GM21576 (cell line): ENCODE measurements around the gene DARS1.

Experiments
- ATAC-seq: cut with Tn5 transposase; IDR thresholded peaks from one replicate; pipeline ENCODE4 v1.9.1; 2021; ENCODE audit warnings: mild to moderate bottlenecking, moderate library complexity; ENCODE audit not compliant: unreplicated experiment

Gene DARS1

DNA sequence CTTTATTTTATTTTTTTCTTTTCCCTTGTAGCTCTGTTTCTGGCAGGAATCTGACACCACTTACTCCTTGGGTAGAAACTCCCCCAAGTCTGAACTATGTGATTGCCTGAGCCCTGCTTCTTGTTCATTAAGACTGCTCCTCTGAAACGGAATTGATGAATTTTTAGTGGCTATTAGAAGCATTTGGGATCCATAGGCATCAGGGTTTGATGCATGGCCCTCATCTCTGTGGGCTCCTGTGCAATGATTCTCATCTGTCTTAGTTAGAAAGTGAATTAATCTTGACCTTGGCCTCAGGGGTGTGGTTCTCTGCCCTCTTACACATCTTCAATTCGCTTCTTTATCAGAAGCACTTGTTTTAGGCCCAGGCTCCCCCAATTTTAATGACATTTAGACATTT lies 31.0 kb upstream of the DARS1 start:
- ATAC-seq, result no peak

DNA sequence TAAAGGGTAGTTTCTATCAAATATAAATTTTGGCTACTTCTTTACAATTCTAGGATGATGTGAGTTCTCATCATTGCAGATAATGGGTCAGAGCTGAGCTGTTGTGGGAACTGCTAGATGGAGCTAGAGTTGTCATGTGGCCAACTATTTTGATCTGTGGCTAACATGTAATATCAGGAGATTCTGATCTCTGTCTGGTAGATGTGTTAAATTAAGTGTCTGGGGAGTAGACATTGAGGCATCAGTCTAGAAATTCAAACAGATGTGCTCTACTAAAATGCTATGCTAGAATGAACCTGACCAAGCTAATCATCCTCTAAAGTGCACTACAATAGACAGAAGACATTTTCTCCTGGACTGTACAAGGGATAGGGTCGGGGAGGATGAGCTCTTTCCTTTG lies 30.3 kb upstream of the DARS1 start:
- no peak for ATAC-seq

DNA sequence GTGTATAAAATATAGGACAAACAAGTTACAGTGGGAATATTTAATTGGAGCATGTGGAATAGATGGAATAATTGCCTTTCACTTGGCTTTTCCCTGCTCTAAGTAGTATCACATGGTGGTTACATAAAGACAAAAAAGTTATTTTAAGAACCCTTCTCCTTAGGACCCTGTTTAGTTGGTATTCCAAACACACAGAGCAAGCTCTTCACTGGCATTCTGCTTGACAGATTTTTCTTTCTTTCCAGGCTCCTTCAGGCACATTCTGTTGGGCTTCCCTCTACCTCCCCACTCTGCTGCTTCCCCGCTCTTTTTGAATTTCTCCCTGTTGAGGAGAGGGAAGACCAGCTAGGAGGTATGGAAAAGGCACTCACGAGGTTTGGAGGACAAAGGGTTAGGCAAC lies 29.0 kb upstream of the DARS1 start:
- no peak for ATAC-seq

- no peak for ATAC-seq
These were observed 28.5 kb upstream of the DARS1 start for GRCh38 chr2:136013955-136014354.

- ATAC-seq, result no peak
These were observed 27.8 kb upstream of the DARS1 start for GRCh38 chr2:136013136-136013685.

DNA sequence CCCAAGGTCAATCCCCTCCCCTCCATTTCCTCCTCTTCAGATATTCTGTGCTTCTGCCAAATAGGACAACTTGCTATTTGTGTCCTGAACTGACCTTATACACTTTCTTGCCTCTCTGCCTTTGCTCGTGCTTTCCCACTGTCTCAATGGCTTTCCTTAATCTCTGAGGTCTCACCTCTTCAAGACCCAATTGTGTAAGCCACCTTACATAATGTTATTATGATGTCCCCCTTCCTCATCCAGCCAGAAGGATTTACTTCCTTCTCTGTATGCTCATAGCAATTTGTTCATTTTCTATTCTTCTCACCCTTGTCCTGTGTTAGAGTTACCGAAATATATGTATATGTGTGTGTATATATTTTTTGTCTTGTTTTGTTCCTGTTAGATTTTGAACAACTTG lies 26.9 kb upstream of the DARS1 start:
- no peak for ATAC-seq

DNA sequence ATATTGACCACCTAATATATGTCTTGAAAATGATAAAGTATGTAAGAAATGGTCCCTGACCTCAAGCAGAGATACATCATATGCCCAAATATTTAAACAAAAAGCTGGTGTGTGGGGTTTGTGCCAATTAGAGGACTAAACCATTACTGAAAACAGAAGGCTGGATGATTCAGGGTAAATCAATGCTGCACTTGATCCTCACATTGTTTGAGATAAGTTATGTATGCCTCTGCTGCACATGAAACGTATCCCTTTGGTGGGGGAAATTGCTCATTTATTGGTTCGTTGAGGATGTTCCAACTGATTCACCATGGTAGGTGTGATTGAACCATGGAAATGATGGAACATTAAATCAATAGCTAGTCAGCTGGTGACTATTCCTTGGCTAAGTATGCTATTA lies 24.7 kb upstream of the DARS1 start:
- ATAC-seq, result no peak

GRCh38 chr2:136008205-136008865 lies 22.9 kb upstream of the DARS1 start:
- ATAC-seq, result no peak

- ATAC-seq, result no peak
These were observed 21.2 kb upstream of the DARS1 start for GRCh38 chr2:136006658-136007057.

DNA sequence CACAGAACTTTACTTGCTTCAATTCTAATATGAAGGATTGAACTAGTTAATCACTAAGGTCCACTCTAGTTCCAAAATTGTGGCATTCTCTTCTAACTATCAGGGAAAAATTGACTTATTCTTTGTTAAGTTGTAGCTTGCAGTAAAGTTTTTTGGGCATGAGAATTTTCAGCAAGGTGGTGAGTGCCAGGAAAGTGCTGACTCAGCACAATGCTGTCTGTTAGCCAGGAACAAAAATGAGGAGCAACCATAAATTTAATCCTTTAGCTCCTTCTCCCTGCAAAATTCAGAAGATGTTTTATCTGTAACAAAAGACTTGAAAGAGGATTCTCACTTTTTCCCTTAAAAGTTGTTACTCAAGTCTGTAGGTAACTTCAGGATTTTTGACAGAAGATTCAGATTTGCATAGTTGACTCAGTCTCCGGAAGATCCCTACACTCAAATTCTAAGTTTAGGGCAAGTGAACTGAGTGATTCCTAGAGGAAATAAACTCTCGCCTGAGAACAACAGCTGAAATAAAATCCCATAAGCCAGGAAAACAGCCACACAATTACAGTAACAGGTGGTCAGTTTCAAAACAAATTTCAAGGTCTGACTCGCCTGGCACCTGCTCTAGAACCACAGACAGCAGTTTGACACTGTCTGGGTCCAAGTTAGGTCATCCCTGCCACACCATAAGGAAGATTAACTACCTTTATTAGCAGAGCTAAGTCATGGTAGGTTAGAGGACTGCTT lies 20.2 kb upstream of the DARS1 start:
- ATAC-seq, result no peak

DNA sequence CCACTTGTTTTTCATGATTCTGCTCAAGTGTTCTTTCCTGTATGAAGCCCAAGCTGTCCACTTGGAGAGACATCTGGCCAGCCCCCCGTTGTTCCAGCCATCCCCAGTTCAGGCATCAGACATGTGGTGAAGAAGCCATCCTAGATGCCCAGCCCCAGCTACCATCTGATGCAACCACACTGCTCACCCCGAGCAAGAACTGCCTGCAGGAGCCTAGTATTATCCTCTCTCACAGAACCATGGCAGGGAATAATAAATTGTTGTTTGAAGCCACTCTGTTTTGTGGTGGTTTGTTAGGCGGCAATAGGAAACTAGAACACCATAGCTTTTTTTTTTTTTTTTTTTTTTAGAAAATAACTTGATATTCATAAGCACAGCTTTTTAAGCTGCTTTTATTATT lies 19.5 kb upstream of the DARS1 start:
- no peak for ATAC-seq

DNA sequence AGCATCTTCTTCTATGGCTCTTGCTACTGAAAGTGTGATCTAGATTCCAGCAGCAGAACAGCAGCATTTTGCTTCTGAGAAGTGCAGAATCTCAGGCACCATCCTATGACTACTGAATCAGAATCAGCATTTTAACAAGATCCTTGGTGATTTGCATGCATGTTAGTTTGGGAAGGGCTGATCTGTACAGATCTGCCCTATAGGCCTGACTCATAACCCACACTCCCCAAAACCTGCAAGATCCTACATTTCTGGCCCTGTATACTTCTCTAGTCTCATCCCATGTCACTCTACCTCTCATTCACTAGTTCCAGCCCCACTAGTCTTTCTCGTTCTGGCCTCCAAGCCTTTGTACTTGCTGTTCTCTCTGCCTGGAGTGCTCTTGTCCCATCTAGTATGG lies 15.7 kb upstream of the DARS1 start:
- ATAC-seq, result no peak

DNA sequence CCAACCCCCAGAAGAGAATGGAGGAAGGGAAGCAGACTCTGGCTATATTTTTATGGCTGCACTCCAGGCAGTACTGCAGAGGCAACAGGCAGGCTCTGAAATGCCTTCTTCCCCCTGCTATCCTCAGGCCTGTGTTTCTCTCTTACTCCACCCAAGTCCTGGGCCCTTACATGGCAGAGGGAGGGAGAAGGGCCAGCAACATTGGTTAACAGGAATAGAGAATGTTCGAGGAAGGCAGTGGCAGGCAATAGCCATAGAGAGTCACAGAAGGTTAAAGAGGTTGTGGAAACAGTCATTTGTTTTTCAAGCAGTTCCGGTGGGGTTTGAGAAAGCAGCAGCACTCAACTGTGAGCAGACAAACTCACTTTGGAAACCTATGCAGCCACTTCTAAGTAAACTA lies 15.1 kb upstream of the DARS1 start:
- no peak for ATAC-seq

- no peak for ATAC-seq
These were observed 14.5 kb upstream of the DARS1 start for GRCh38 chr2:135999899-136000298.

DNA sequence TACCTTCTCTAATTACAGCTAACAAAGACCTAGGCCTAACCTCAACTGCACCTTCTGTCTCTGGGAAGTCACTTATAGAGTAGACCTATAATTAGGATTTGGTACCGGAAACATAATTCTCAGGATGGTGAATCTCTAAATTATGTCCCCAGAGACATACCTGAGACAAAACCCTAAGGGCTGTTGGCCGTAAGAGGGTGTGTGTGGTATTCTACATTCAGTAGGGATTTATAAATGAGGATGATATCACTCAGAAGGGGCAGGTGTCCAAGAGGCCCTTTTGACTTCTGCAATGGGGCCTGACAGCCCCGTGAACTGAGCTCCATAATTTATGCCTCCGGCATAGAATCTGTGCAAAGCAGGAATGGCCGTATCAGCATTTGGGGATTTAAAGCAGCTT lies 13.5 kb upstream of the DARS1 start:
- no peak for ATAC-seq

DNA sequence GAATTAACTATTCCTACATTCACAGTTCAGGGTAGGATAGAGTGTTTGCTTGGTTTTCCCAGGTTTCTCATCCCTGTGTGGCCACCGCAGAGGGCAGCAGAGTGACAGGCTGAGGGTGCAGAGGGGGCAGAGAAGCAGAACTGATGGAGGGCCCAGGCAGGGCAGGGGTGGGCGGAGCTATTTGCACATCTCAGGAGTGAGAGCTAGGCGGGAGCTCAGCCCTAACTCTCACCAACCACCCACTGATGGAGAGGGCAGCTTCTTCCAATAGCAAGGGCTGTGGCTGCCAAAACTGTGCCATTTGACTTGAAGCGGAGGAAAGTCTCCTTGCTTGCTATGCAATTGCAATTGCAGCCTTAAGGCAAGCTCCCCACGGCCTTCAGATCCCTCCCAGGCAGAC lies 12.0 kb upstream of the DARS1 start:
- peak; percentile 66 for ATAC-seq

- no peak for ATAC-seq
These were observed 10.9 kb upstream of the DARS1 start for GRCh38 chr2:135996304-135996703.

- ATAC-seq, result no peak
These were observed 8.9 kb upstream of the DARS1 start for GRCh38 chr2:135994281-135994680.

GRCh38 chr2:135993421-135993820 lies 8.0 kb upstream of the DARS1 start:
- ATAC-seq, result no peak

DNA sequence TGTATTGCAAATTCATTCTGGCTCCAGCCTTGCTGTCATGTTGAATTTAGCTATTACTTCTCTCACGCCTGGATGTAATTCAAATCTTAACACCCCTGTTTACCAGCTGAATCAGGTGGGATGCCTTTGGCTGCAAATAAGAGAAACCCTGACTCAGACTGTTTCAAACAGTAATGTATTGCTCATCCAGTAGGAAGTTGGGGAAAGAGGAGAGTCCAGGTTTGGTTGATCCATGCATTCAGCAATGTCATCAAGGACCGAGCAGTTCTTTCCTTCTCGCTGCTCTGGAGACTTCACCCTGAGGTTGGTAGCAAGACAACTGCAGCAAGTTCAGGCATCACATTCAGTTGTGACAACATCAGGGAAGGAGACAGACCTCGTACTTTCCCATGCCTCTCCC lies 6.4 kb upstream of the DARS1 start:
- ATAC-seq, result no peak

DNA sequence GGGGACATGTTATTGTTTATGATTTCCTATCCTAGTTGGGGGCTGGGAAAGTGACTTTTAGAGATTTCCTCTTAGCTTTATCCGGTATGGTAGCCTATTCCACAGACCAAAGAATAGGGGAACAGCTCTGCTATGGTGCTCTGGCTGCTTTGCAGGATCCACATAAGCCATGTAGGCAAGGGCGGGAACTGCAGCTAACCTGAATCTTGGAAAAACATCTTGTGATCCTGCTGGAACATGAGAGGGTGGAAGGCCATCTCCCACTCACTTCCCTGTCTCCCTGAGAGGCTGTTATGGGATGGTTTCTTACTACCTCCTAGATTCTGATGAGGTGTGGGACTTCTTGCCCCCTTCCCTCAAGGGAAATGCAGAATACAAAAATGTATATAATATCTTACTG lies 2.0 kb upstream of the DARS1 start:
- ATAC-seq, result no peak

DNA sequence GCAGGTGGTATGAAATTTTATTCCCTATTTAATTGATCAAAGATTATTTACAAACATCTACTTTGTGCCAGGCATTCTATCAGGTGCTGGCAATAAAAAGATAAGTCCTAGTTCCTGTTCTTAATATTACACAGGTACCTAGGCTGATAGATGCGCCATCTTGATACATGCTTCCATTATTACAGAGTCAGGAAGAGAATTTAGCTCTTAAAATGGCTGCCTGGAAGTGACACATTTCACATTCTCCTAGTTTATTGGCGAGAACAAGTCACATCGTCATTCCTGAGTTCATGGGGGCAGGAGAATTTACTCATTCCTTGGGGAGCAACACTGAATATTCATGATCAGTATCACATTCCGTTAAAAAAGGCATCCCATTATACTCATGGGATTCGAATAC lies 1.1 kb upstream of the DARS1 start:
- no peak for ATAC-seq
